GM21576 (cell line): ENCODE results near the gene CRTC3.
"Not testable (repeated sequence)": the region's sequence is repeated elsewhere in the genome, so short reads cannot be mapped to it uniquely, and the experiment has no call there.

Experiments used
- ATAC-seq: cut with Tn5 transposase; IDR thresholded peaks from one replicate; pipeline ENCODE4 v1.9.1; 2021; ENCODE audit warnings: mild to moderate bottlenecking, moderate library complexity; ENCODE audit not compliant: unreplicated experiment

The CRTC3 gene

DNA sequence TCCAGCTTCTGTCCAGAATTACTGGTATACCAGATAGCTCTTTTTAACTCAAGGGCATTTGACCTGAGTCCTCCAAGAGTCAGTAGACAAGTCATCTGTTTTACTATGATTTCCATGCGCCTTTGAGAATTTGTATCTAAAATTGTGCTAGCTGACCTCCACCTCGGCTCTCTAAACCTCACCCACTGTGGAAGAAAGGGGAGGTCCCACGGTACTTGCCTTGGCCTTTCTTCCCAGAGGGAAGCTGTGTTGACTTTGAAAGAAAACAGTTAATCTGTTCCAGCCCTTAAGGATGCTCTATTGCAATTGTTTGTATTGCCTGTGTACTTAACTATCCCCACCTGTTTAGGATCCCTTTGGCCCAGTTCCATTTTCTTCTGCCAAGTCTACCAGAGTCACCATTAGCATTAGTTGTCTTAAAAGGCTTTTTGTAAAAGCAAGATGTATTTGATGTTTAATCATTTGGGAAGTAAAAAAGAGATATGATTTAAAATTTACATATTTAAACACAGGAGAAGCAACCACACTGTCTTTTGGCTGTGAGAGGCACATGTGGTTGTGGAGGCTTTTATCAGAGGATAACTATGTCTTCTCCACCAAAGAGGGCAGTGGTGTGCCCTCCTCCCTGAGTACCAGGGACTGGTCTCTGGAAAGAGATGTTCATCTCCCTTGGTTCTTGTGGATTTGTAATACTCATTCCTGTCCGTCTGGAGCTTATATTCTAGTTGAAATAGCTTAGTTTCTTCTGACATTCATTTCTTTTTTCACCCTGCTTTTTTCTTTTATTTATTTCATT, 88.8 kb downstream of the CRTC3 start:
- ATAC-seq = no peak

DNA sequence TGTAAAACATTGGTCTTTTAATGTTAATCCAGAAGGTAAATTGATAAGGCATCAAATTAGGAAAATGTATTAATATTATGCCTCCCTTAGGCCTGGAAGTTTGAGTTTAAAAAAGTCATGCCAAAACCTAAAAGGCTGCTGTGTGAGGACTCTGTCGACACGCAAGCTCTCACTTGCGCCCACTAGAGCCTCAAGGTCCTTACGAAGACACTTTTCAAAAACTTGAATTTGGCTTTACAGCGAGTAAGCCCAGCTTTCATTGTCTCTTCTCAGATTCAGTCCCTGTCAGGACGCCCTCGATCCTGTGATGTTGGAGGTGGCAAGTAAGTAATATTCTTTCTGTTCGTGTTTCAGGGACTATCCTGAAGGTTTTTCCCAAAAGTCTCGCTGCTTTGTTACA, 89.7 kb downstream of the CRTC3 start:
- no peak for ATAC-seq

- ATAC-seq = no peak
Observed at GRCh38 chr15:90619939-90620338, 90.2 kb downstream of the CRTC3 start.

GRCh38 chr15:90620379-90621067, 90.8 kb downstream of the CRTC3 start:
- peak; percentile 84 for ATAC-seq

DNA sequence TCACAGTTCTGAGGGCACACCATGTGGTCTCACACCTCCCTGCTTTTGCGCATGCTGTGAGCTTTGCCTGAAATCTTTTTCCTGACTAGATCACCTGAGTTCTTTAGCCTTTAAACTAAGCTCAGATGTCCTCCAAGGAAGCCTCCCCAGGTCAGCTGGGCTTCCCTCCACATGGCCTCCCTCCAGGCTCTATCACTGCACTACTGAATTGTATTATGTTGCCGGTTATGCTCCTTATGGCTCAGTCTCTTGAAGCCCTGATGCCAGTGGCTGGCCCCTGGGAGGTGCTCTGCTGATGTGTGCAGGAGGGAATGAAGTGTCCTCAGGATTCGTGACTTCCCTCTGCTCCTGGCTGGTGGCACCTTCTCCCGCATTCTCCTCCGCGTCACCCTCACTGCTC, 94.1 kb downstream of the CRTC3 start:
- ATAC-seq = no peak

- no peak for ATAC-seq
Observed at GRCh38 chr15:90624278-90624981, 94.7 kb downstream of the CRTC3 start.

GRCh38 chr15:90625037-90625436, 95.3 kb downstream of the CRTC3 start:
- ATAC-seq = no peak

GRCh38 chr15:90629217-90629616, 99.5 kb downstream of the CRTC3 start:
- ATAC-seq = no peak

DNA sequence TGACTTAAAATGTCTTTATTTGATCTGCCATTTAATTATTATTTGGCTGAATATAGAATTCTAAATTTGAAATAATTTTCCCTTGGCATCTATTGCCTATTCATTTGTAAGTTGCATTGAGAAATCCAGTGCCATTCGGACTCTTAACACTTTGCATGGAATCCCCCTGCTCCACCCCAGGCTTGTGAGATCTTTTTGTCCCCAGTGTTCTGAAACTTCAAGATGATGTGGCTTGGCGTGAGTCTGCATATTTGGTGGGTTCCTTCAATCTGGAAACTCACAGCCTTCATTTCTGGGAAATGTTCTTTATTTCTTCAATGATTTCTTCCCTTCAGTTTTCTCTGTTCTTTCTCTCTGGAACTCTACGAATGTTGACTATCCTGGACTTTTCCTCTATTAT, 103.6 kb downstream of the CRTC3 start:
- ATAC-seq = no peak

DNA sequence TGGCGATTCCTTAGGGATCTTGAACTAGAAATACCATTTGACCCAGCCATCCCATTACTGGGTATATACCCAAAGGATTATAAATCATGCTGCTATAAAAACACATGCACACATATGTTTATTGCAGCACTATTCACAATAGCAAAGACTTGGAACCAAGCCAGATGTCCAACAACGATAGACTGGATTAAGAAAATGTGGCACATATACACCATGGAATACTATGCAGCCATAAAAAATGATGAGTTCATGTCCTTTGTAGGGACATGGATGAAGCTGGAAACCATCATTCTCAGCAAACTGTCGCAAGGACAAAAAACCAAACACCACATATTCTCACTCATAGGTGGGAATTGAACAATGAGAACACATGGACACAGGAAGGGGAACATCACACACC, 107.3 kb downstream of the CRTC3 start:
- not testable (repeated sequence) for ATAC-seq

- ATAC-seq = no peak
Observed at GRCh38 chr15:90637693-90638092, 108.0 kb downstream of the CRTC3 start.

- ATAC-seq = no peak
Observed at GRCh38 chr15:90638201-90638691, 108.5 kb downstream of the CRTC3 start.

- ATAC-seq = no peak
Observed at GRCh38 chr15:90638963-90639362, 109.2 kb downstream of the CRTC3 start.

DNA sequence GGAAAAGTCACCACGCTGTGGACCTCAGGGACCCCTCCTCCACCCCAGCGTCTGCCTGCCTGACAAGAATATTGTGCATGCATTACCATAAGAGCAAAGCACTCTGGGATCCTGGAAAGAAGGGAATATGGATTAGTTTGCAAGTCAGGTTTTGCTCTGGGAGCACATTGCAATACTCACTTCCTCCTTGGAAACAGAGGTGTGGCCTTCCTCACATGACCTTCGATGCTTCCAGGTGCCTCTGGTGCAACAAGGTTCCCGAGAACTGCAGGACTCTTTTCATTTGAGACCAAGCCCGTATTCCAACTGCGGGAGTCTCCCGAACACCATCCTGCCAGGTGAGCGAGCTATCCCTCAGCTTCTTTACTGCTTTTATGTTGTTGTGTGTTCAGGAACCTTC, 111.1 kb downstream of the CRTC3 start:
- ATAC-seq = no peak

GRCh38 chr15:90641581-90642463, 112.1 kb downstream of the CRTC3 start:
- ATAC-seq = no peak

GRCh38 chr15:90642464-90643300, 113.0 kb downstream of the CRTC3 start:
- ATAC-seq = no peak

DNA sequence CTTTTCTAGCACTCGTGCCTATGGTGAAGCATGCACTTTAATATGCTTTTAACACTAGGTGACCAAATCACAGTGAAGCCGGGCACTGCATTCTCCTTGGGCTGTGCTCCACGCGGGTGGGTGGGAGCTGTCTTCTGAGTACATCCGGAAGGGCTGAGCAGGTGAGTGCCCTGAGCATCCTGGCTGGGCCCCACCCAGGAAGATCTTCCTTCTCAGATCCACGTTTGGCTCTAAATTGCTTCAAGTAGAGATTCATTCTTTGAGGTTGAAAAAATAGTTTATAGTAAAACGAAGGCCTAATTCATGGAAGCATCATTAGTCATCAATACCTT, 113.5 kb downstream of the CRTC3 start:
- no peak for ATAC-seq

GRCh38 chr15:90644526-90644925, 114.8 kb downstream of the CRTC3 start:
- ATAC-seq = no peak

DNA sequence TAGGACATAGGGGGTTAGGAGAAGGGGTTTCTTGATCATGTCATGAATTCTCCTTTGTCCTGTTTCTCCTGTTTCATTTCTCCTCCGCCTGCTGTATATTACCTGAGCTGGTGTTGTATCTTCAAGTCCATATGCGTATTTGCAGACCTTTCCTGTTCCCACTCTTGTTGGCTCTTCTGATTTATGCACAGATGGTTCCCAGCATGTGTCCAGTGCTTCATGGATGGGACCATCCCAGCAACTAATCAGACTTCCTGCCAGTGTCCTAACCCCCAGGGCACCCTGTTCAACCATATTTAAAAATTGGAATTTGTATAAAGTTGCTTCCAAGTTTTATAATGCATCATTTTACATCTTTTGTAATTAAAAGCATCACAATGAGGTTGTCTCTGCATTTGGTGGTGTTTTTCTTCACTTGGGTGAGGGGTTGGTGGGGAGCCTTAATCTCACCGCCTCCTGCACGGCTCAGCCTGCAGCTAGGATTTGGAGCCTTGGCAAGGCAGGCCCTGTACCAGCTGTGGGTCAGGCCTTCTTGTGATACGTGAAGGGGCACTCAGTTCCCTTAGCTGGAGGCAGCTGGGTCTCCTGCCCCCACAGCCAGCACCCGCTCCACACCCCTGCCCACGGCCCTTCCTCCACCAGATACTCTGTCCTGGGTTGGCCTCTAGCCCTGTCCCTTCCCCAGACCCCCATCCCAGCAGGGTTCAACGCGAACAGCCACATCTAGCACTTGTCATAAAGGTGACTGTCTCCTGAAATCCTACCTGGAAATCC, 115.4 kb downstream of the CRTC3 start:
- no peak for ATAC-seq
